ENCODE data around the gene MAPK8IP3.

MAPK8IP3 gene

GRCh38 chr16:1810536-1810935 lies 104.5 kb downstream of the MAPK8IP3 start:
- TF ChIP-seq, protein P1, sequence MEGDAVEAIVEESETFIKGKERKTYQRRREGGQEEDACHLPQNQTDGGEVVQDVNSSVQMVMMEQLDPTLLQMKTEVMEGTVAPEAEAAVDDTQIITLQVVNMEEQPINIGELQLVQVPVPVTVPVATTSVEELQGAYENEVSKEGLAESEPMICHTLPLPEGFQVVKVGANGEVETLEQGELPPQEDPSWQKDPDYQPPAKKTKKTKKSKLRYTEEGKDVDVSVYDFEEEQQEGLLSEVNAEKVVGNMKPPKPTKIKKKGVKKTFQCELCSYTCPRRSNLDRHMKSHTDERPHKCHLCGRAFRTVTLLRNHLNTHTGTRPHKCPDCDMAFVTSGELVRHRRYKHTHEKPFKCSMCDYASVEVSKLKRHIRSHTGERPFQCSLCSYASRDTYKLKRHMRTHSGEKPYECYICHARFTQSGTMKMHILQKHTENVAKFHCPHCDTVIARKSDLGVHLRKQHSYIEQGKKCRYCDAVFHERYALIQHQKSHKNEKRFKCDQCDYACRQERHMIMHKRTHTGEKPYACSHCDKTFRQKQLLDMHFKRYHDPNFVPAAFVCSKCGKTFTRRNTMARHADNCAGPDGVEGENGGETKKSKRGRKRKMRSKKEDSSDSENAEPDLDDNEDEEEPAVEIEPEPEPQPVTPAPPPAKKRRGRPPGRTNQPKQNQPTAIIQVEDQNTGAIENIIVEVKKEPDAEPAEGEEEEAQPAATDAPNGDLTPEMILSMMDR (IDR thresholded peaks at IDR 0.05; ENCODE audit: insufficient read depth, low read depth, low read length, missing control alignments), result no peak

DNA sequence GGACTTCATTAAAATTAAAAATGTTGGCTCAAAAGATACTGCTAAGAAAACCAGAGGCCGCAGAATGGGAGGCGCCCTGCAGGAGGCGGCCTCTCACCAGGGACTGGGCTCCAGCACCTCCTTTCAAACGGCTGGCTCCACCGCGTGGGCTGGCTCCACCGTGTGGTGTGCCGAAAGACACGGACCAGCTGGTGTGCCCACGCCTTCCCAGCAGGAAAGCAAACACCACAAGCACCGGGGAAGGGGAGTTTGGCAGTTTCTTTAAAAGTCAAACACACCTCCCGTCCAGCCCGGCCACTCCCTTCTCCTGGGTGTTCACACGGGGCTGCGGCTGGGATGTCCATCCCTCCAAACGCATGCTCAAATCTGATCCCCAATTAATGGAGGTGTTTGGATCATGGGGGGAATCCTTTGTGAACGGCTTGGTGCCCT lies 106.8 kb downstream of the MAPK8IP3 start:
- TF ChIP-seq, protein P1 (IDR thresholded peaks at IDR 0.05; ENCODE audit: insufficient read depth, low read depth, low read length, missing control alignments), result peak; percentile 14
- no peak overlapping the region for H3K4me3 ChIP-seq (ENCODE audit: low read depth, low read length)
- DNase-seq (ENCODE audit: low read depth), result peak; percentile 35

More at GRCh38 chr16:1810536-1810935, 104.5 kb downstream of the MAPK8IP3 start:
- DNase-seq (ENCODE audit: low read depth), result no peak
- H3K4me3 ChIP-seq (ENCODE audit: low read depth, low read length), result no peak overlapping the region

GRCh38 chr16:1815461-1815860 lies 109.5 kb downstream of the MAPK8IP3 start:
- TF ChIP-seq, protein P1 (IDR thresholded peaks at IDR 0.05; ENCODE audit: insufficient read depth, low read depth, low read length, missing control alignments), result no peak
- no peak overlapping the region for H3K4me3 ChIP-seq (ENCODE audit: low read depth, low read length)
- DNase-seq (ENCODE audit: low read depth), result no peak

DNA sequence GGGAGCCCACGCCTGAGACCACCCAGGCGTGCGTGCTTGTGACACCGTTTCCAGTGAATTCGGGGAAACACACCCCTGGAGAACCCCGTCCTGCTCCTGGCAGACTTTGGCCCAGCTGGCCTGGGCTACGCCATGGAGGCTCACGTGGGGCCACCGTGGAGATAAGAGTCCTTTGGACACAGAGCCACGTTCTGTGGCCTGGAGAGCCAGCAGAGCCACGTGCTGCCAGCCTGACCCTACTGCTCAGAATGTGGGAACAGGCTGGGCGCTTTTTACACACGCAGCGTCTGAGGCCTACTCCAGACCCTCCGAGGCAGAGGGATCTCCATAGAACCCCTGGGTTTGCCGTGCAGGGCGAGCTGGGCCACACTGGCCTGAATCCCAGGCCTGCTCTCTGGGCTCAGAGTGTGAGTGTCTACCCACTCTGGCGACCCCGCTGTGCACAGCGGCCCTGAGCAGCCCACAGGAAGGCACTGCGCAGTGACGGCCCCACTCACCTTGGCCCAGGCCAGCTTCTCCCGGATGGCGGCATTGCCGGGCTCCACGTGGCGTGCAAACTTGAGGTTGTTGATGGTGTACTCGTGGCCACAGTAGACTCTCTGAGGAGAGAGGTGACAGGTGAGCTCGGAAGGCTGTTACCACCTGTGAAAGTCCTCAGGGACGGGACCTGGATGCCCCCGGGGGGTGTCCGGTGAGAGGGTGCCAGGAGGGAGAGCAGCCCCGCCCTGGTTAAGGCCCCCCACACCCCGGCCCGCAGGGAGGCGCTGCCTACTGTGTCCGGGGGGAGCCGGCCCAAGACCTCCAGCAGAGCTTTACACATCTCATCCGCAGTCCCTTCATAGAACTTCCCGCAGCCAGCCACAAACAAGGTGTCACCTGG lies 110.6 kb downstream of the MAPK8IP3 start:
- TF ChIP-seq, protein P1 (IDR thresholded peaks at IDR 0.05; ENCODE audit: insufficient read depth, low read depth, low read length, missing control alignments), result no peak
- DNase-seq (ENCODE audit: low read depth), result no peak
- no peak overlapping the region for H3K4me3 ChIP-seq (ENCODE audit: low read depth, low read length)

GRCh38 chr16:1817276-1817589 lies 111.2 kb downstream of the MAPK8IP3 start:
- no peak overlapping the region for H3K4me3 ChIP-seq (ENCODE audit: low read depth, low read length)
- no peak for DNase-seq (ENCODE audit: low read depth)
- TF ChIP-seq, protein P1 (IDR thresholded peaks at IDR 0.05; ENCODE audit: insufficient read depth, low read depth, low read length, missing control alignments), result no peak

GRCh38 chr16:1817716-1818115 lies 111.7 kb downstream of the MAPK8IP3 start:
- TF ChIP-seq, protein P1 (IDR thresholded peaks at IDR 0.05; ENCODE audit: insufficient read depth, low read depth, low read length, missing control alignments), result no peak
- no peak overlapping the region for H3K4me3 ChIP-seq (ENCODE audit: low read depth, low read length)
- no peak for DNase-seq (ENCODE audit: low read depth)
